HG02623 (cell line): ENCODE measurements around the gene PMVK.
"Not testable (repeated sequence)": the region's sequence is repeated elsewhere in the genome, so short reads cannot be mapped to it uniquely, and the experiment has no call there.

Experiments
- ATAC-seq: cut with Tn5 transposase; IDR thresholded peaks from one replicate; pipeline ENCODE4 v1.9.1; 2021; ENCODE audit warnings: moderate library complexity; ENCODE audit not compliant: unreplicated experiment

The PMVK gene

DNA sequence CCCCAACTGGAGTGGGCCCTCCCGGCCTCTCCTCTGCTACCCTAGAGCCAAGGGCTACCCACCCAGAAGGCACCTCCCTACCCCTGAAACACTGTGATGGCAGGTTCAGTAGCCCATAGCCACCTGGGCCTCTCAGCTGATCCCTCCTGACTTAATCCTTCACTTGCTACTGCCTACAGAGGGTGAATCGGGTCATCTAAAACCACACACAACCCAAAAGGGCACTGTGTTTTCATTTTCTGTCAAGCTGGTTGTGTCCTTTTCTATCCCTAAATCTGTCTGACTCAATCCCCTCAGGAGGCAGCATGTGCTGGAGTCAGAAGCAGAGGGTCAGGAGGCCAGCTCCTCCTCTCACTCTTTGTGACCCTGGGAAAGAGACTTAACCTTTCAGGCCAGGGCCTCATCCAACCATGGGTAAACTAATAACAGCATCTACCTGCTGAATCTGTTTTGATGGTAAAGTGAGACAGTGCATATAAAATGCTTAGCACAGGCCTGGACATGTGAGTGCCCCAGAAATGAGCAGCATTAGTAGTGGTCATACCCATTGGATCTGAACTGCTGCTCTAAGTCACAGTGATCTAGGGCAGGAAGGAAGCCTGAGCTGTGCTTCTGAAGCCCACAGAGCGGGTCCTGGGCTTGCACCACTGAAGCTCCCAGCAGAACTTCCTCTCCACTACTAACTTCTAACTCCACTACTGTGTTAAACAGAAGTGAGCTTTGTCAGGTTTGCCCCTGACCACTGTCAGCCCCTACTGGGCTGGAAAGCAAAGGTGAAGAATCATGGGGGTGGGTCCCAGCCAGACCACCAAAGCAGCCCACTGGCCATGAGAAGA, 11.0 kb downstream of the PMVK start:
- no peak for ATAC-seq

DNA sequence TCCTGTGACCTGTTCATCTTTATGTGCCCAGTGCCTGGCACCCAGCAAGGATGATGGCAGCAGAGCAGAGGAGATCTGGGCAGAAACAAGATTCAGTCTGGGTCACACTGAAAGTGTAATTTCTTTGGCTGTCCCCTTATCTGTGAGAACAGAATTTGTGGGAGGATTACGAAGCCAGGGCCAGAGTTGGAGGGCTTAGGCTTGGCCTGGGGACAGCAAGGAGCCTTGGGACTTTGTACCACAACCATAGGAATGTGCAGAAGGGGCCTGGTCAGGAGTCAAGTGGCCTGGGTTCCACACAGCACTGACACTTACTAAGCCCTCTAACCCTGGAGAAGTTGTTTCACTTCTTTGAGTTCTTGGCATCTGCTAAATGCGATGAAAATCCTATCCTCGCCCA, 12.8 kb downstream of the PMVK start:
- ATAC-seq: no peak

DNA sequence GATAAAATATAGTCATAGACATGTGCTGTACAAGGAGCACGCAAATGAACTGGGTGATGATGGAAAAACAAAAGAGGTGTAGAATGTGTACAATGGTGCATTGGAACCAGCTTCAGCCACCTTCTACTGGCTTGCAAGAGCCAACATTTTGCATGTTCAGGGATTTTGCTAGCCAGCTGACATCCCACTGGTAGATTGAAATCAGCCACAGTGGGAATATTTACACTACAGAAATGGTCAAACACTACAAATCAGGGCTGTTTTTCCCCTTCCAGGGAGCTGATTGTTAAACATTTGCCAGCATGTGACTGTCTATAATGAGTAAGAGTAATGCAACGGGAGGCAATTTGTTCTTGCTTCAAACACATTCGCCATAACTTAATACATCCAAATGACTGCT, 23.2 kb downstream of the PMVK start:
- ATAC-seq: no peak

DNA sequence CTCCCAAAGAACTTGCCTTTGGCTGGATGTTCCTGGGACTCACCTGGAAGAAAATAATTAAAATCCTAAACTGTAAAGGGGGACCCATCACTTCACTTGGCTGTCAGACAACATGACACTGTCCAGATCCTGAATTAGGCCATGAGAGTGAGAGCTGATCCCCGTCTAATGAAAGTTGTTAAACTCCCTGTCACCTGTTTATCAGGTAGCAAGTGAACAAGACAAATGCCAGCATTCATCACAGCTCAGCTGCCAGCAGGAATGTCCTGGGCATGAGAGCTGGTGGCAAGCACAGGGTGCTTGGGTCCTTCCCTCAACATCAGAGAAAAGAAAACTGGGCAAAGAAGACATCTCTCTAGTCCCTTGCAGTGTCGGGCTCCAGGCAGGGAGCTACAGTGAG, 23.8 kb downstream of the PMVK start:
- no peak for ATAC-seq

DNA sequence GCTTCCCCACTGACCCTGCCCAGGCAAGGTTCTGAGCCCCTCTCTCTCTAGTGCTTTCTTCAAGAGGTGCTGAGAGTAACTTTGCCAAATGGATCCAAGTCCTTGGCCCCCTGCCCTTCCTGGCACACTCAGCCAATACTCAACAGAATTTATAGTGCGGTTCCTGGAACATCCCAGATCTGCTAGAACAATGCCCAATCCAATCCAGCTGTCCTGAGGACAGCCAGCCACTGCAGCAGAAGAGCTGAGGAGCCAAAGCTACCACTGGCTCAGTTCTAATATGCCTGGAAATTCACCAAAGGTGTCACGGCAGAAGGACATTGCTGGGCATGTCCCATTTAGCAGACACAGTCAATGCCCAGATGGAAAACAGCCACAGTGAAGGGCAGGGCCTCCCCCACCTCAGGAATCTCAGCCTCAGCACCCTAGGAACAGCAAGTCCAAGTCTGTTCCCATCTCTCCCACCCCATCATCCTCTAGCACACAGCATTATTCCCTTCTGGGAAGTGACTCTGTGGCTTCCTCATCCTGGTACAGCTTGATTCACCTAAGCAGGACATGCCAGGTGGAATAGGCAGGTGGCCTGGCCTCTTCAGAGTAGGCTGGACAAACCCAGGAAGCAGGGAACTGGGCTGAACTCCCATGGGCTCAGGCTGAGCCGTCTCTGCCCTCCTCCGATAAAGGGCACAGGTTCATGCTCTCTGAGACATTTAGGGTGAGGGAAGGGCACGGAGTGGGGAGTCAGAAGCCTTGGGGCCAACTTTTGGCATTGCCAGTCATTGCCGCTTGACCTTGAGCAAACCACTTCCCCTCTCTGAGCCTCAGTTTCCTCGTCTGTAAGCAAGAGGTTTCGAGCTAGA, 24.6 kb downstream of the PMVK start:
- no peak for ATAC-seq

DNA sequence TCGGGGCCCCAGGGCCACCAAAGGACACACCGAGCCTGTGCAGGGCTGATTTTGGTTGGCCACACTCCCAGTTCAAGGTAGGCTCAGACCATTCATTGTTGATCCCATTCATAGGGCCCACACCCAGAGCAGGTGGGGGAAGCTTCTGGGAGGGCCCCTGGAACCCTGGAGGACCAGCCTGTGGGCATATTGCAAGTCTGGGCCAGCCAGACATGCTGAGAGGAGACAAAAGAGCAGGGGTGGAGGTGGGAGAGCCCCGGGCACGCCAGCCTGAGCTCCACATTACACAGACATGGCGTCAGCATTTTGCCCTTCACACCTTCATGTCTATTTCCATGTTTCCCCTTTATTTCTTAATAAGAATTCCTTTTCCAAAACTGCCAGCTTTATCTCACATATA, 25.7 kb downstream of the PMVK start:
- ATAC-seq: no peak

DNA sequence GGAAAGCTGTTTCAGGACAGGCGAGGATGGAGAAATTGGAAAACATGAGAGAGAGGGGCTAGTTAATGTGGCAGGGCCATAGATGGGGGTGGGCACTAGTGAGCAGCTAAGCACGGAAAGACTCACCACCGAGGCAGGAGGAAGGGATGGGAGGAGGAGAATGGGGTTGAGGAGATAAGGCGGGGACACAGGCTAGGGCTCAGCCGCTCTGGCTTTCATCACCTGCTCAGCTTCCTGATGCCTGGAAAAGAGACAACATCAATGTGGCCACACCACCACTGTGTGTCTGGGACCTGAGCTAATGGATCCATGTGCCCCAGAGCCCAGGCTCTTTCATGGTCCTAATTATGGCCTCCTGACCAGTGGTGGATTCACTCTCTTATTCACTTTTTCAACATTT, 27.6 kb downstream of the PMVK start:
- no peak for ATAC-seq

DNA sequence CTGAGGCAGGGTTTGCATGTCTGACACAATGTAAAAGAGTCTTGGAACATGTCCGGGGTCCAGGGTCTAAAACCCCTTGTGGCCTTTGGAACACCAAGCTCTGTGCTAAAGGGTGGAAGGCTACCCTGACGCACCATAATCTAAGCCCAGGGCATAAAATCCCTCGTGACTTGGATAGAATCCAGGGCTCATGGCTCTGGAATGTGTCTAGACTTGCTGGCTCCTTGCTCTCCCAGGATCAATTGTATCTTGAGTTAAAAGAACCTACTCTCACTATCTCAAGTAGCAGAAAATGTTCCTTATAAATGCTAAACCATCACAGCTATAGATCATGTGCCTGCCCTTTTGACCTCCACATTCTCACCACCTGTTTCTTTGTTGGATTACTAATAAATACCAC, 28.4 kb downstream of the PMVK start:
- ATAC-seq: not testable (repeated sequence)

DNA sequence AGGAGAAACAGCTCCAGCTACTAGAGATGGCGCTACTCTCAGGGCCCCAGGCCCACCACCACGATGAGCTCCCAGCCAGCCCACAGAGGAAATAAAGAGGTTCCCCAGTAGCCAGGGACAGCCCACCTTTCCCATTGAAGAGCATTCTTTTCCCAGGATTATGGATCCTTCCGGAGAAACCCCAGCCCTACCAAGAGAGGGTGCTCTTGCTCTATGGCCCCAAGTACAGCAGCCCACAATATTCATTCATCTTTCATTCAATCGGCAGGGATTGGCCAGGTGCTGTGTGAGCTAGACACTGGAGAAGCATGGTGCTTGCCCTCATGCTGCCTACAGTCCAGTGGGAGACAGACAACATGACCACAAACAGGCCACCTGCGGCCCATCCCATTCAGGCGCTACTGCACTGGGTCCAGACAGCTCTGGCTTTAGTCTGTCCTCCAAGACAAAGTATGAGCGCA, 29.9 kb downstream of the PMVK start:
- no peak for ATAC-seq

DNA sequence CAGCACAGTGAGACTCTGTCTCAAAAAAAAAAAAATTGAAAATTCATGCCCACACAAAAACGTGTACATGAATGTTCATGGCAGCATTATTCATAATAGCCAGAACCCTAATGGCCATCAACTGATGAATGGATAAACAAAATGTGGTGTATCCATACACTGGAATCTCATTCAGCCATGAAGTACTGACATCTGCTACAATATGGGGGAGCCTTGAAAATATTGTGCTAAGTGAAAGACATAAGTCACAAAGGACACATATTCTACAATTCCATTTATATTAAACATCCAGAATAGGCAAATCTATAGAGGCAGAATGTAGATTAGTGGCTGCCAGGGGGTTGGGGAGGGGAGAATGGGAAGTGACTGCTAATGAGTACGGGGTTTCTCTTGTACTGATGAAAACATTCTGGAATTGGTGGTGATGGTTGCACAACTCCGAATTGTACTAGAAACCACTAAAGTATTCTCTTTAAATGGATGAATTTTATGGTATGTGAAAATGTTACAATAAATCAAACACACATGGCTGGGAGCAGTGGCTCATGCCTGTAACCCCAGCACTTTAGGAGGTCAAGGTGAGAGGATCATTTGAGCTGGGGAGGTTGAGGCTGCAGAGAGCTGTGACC, 33.5 kb downstream of the PMVK start:
- no peak for ATAC-seq

DNA sequence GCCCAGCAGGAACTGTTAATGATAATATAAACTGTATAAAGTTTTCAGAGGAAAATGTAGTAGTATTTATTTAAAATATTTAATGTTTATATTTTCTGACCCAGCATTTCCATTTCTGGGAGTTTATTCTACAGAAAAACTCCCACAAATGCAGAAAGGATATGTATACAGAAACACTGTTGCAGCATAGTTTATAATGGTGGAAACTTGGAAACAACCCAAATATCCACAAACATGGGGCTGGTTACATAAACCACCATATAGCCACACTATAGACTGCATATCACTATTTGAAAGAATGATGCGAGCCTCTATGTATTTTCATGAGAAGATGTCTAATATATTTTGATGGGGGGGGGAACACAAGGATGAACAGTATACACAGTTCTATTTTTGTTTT, 34.9 kb downstream of the PMVK start:
- ATAC-seq: no peak

DNA sequence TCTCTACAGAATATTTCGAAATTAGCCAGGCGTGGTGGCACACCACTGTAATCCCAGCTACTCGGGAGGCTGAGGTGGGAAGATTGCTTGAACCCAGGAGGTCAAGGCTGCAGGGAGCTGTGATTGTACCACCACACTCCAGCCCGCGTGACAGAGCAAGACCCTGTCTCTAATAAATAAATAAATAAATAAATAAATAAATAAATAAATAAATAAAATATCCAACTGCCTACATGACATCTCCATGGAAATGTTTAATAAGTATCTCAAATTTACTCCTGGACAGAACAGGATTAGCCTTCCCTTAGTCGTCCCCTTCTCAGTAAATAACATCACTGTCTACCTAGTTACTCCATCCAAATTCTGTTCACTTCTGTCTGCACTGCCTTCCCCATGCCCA, 37.5 kb downstream of the PMVK start:
- ATAC-seq: no peak

DNA sequence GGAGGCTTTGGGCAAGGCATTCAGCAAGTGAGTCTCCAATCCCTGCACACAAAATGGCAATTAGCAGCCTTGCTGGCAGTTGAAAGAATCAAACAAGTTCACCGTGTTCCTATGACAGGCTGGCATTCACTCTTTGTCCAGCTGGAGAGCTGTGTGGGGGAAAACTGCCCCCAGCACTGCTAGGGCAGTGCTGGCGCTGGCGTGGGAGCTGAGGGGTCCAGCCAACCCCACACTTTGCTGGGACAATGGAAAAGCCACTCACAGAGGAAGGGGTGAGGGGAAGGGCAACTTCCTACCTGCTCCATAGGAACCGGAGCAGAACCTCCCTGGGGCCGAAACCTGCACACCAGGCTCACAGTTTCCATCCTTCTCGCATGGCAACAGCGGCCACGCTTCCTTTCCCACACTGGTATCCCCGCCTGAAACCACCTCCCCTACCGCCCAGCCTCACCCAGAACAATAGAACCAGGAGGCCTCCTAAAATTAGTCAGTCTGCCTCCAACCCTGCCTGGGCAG, 39.7 kb downstream of the PMVK start:
- no peak for ATAC-seq

DNA sequence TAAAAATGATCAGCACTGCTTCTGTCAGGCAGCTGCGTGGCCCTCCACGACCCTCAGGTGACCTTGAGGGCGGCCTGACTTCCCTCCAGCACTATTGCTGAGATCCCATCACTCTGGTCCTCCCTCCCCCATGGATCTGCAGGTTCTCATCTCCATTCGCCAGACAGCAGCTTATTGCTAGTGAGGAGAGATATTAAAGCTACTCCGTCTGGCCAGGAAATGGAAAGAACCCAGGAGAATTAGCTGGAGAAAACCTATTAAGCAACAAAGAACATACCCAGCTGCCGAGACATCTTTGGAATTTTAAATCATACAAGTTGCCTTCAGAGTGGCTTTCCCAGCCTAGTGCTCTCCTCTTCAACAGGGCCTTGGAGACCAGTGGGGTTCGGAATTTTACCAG, 40.7 kb downstream of the PMVK start:
- ATAC-seq: no peak

DNA sequence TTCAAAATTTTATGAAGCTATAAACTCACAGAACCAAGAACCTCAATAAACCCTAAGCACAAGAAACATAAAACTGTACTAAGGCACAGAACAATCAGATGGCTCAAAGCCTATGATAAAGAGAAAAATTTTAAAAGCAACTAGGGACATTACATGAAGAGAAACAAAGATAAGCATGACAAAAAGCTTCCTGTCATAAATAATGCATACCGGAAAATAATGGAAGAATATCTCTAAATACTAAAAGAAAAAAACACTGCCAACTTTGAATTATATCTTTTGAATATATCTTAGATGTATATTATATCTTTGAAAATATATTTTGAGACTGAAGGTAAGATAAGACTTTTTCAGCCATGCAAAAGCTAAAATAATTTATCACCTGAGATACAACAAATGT, 45.1 kb downstream of the PMVK start:
- ATAC-seq: no peak

DNA sequence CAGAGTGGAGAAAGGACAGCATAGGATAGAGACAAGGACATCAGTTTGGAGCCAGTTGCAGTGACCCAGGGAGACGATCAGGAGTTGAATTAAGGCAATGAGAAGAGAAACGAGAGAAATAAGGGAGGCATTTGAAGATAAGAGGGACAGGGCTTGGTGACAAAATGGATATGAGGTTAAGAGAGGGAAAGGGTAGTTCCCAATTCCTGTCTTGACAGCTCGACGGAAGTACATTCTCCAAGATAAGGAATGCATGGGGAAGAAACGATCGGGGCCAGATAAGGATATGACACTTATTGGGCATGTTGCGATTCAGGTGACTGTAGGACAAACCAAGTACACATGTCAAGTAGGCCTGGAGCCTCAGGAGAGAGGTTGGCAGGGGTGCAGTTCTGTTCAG, 47.8 kb downstream of the PMVK start:
- ATAC-seq: no peak

DNA sequence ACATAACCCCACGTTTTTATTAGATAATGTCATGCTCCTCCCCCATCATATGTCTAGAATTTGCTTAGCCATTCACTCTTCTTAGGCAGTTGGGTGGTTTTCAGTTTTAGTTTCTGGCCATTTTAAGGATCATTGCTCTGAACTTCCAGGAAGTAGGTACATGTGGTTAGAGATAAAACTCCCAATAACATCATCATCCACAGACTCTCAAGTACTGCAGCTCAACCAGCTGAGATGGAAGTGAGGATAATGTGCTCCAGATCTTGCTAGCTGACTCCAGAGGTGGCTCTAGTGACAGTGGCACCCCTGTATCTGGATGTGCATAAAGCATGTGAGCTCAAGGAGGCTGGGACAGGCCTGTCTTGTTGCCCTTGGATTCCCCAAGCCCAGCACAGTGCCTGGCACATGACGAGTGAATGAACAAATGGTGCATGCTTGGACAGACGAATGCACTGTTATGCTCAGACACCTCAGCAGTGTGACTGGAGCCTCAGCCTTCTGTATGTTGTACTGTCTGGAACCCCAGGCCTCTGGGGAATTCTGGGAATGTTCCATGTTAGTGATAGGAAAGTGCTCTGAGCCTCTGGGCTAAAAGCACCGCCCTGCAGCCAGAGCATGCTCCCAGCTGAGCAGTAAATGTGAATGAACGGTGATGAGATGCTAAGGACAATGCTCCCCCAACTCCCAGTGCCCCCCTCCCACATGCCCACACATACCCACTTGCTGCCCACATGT, 50.1 kb downstream of the PMVK start:
- no peak for ATAC-seq

DNA sequence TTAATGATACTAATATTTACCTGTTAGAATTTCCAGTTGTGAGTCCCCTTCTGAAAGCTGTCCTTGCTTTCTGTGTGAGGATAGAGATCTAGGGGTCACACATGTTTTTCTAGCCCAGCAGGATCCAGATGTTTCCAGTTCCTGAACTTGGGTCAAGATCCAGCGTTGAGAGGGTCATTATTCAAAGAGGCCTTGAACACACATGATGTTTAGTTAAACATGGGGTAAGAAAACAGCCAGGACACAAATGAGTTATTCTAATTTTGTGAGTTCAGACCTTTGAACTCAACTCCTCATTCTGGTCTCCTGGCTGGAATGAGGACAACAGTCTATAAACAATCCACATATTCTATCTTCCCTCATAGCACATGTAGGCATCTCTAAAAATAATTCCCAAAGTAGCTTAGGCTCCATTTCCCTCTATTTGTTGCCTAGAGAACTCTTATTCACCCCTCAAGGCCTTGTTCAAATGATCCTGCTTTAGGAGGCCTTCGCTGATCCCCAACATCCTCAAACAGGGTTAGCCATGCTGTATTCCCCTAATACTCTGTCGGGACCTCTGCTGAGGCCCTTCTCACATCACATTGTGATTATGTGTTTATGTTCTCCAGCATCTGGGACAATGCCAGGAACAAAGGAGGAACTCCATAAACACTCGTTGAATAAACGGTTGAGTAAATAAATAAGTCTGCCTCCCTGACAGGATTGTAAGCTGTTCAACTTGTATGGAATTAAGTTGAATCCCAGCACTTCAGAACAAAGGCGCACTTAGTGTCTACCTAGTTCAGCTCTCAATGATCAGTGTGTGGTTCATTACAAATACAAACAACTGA, 51.4 kb downstream of the PMVK start:
- no peak for ATAC-seq

DNA sequence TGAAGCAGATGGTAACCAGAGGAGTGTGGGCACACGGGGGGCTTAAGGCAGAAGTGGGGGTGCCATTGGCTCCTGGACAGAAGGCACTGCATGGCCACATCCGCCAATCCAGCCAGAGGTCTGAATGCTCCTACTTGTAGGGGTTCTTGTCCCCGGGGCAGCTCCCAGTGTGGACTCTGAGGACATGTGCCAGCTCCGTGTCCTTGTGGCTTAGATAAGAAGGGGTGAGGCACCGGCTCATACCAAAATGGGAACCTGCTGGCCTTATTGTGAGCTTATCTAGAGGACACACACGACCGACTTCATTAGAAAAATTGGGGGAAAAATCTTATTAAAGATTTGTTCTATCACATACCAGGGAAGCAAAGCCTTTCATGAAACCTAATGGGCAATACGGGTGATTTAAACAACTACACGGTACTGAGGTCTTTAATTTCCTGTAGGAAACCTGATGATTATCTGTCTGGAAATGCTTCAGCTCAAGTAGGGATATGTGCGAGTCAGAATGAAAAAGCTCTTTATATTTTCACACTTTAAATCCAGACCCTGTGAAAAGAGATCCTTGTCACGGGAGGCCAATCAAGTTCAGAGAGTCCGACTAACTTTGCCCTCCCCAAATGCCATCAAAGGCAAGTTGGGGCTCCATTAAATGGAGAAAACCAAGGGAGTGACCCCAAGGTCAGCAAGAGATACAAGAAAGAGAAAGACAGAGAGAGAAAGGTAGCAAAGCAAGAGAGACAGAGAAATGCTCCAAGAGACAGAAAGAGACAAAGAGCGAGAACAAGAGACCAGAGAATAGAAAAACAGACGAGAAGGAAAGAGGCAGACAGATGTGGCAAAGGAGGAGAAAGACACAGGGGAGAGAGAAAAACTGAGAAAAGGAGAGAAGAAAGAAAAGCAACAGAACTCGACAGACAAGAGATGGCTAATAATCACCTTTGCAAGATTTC, 52.3 kb downstream of the PMVK start:
- ATAC-seq: no peak
